Adrenal gland (tissue), 5 donors: ENCODE results near the gene CEP57.

ENCODE experiments used
- CTCF ChIP-seq, 6 experiments: fragments of 450-650 bp in 4 of 6; fragments of 200-600 bp in 2 of 6; sonication (generic) in 1 of 6; IDR thresholded peaks; 1 replicate in 5 of 6; 2 replicates in 1 of 6; pipeline versions ENCODE4 v1.5.1 to v1.8.0; 2016 to 2021; ENCODE audit warnings: antibody characterized with exemption in 6 of 6, mild to moderate bottlenecking in 2 of 6, moderate library complexity in 1 of 6
- POLR2A ChIP-seq, 2 donors: fragments of 450-650 bp; IDR thresholded peaks; one replicate each; pipeline ENCODE4 v1.6.1; 2017; ENCODE audit warnings: antibody characterized with exemption in 2 of 2, mild to moderate bottlenecking in 2 of 2, moderate library complexity in 1 of 2
- donor health status: DM: no; HTN: no; CAD: no.

GRCh38 chr11:95835351-95835750 is 45.1 kb downstream of the CEP57 start:
- no peak for TF ChIP-seq CTCF (IDR thresholded peaks at IDR 0.05)
- TF ChIP-seq POLR2A (IDR thresholded peaks at IDR 0.05) = no peak
